ENCODE measurements around the gene OSBPL1A. TPM values are rescaled to one million over a fixed set of nuclear protein-coding genes. Genes with fewer than 3 reads are reported as not detected.

OSBPL1A gene
- total and polyA plus RNA-seq, 2 of the 8 experiments (the other 6 are each of a cell fraction or from before 2014, with no cell fraction given) = 53.2 to 74.9 TPM

DNA sequence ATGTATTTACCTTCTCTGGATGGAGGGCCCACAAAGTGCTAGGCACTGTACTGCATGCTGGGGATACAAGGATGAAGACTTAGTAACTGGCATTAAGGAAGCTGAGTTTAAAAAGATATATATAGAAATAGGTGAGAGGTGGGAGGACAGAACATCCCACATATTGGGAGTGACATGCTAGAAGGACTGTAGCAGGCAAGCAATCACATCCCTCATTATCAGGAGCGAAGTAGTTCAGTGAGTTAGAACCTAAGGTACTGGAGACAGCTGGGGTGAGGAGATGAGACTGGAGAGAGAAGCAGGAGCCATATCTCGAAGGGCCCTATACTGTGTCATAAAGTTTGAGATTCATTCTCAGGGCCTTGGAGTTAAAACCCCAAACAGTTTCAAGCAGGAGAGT is 10.9 kb upstream of the OSBPL1A start:
- no peak overlapping the region for H2AFZ ChIP-seq (ENCODE audit: low read length)
- no peak overlapping the region for H3K14ac ChIP-seq (ENCODE audit: insufficient read length)
- no peaks in the 10 kb centered on the region for H3K4me1 ChIP-seq (replicated peaks in 1 of 4; ENCODE audit: control insufficient read depth in 3 of 4, insufficient read depth in 4 of 4, low read length in 3 of 4)
- no peak overlapping the region for H3K18ac ChIP-seq (ENCODE audit: extremely low read depth, low read length)
- H3K79me2 ChIP-seq (ENCODE audit: control insufficient read depth in 1 of 2, insufficient read depth in 2 of 2, low read length in 2 of 2) = no peaks in the 10 kb centered on the region
- H4K91ac ChIP-seq (replicated peaks; ENCODE audit: insufficient read length, low read length) = no peak overlapping the region
- H2BK15ac ChIP-seq (ENCODE audit: low read length) = no peak overlapping the region
- no peak overlapping the region for H3K4me2 ChIP-seq (ENCODE audit: insufficient read depth in 1 of 2, low read depth in 2 of 2, low read length in 2 of 2)
- H2BK20ac ChIP-seq (ENCODE audit: low read length) = no peak overlapping the region
- H3K36me3 ChIP-seq (ENCODE audit: control insufficient read depth in 2 of 4, insufficient read depth in 4 of 4, low read length in 3 of 4) = no peaks in the 10 kb centered on the region
- no peak overlapping the region for H3K4me3 ChIP-seq (ENCODE audit: extremely low read depth in 1 of 4, insufficient read depth in 2 of 4, low read depth in 3 of 4, low read length in 4 of 4)
- TF ChIP-seq TBP (IDR thresholded peaks at IDR 0.05; ENCODE audit: low read depth, low read length) = no peak
- TF ChIP-seq GABPA (IDR thresholded peaks at IDR 0.05; ENCODE audit: borderline replicate concordance, insufficient read depth, low read length) = no peak
- no peak for TF ChIP-seq SUZ12 (IDR thresholded peaks at IDR 0.05; ENCODE audit: low read length)
- H2BK5ac ChIP-seq (ENCODE audit: low read depth, low read length) = no peak overlapping the region
- no peak overlapping the region for H3K23ac ChIP-seq (ENCODE audit: insufficient read length)
- no peaks in the 10 kb centered on the region for H4K20me1 ChIP-seq (replicated peaks in 1 of 2; ENCODE audit: control insufficient read depth in 1 of 2, insufficient read depth in 2 of 2, low read length in 2 of 2)
- no peak overlapping the region for H2AK5ac ChIP-seq (ENCODE audit: low read depth, low read length)
- 92% methylated on average over 2 of the region's 2 CpGs; no CpG with 5 or more reads in 1 of the 2 experiments for WGBS, 2 experiments (ENCODE audit: extremely low coverage in 1 of 2, insufficient coverage in 1 of 2, insufficient read length in 1 of 2, insufficient replicate concordance in 2 of 2, low coverage in 1 of 2, low lambda C conversion rate in 2 of 2, missing lambda C conversion rate in 1 of 2)
- H3K9ac ChIP-seq (replicated peaks in 1 of 4; ENCODE audit: extremely low read depth in 1 of 4, low read depth in 3 of 4, low read length in 3 of 4) = no peak overlapping the region
- H2BK12ac ChIP-seq (ENCODE audit: low read depth, low read length) = no peak overlapping the region
- no peaks in the 10 kb centered on the region for H3K9me3 ChIP-seq (ENCODE audit: insufficient read depth in 2 of 2, low read depth in 1 of 2, low read length in 1 of 2)
- no peak overlapping the region for H3K4ac ChIP-seq (replicated peaks; ENCODE audit: insufficient read length, low read depth, low read length)
- CTCF ChIA-PET (ENCODE audit: partially characterized antibody) = interaction anchor here (1.4 to 2.4 kb wide), 2 partner anchors 10 to 95 kb away, joined by 3 to 11 read pairs; partner anchors contain the start of gene OSBPL1A
- H4K5ac ChIP-seq (ENCODE audit: insufficient read length, low read depth, low read length) = no peak overlapping the region
- H3K23me2 ChIP-seq (ENCODE audit: low read depth, low read length) = no peaks in the 10 kb centered on the region
- POLR2A ChIA-PET (ENCODE audit: partially characterized antibody) = interaction anchor here (1.7 kb wide), 1 partner anchor 10 kb away, joined by 5 read pairs; no protein-coding TSS in a partner anchor
- no peak overlapping the region for H4K8ac ChIP-seq (ENCODE audit: extremely low read depth, insufficient read depth, low read length)
- H2BK120ac ChIP-seq (replicated peaks; ENCODE audit: low read depth, low read length) = no peak overlapping the region
- no peak overlapping the region for H3K27ac ChIP-seq (ENCODE audit: low read depth, low read length)
- H3K27me3 ChIP-seq (replicated peaks in 1 of 4; ENCODE audit: control insufficient read depth in 3 of 4, extremely low read depth in 1 of 4, insufficient read depth in 3 of 4, low read length in 3 of 4) = no peaks in the 10 kb centered on the region
- FAIRE-seq (no peak), DNase-seq (ENCODE audit: low read depth in 1 of 2, low spot score in 2 of 2) (no peak)
- no peaks in the 10 kb centered on the region for H3K79me1 ChIP-seq (ENCODE audit: low read depth, low read length)
- no peak overlapping the region for H3K56ac ChIP-seq (replicated peaks; ENCODE audit: insufficient read length, low read depth, low read length)
